CD4-positive, alpha-beta T cell treated with Interferon gamma for 1 hour (primary cell): Measurements from ENCODE around the gene KL.

ENCODE experiments used
- DNase-seq: peaks from one replicate; pipeline ENCODE4 v3.0.0-alpha.2; 2020

The KL gene

GRCh38 chr13:33087790-33088189, 71.6 kb downstream of the KL start:
- DNase-seq, result no peak

- DNase-seq, result no peak
Observed at GRCh38 chr13:33089311-33089710, 73.1 kb downstream of the KL start.

GRCh38 chr13:33090755-33091414, 74.7 kb downstream of the KL start:
- no peak for DNase-seq

- no peak for DNase-seq
Observed at GRCh38 chr13:33091415-33091774, 75.2 kb downstream of the KL start.

GRCh38 chr13:33092073-33092987, 76.1 kb downstream of the KL start:
- no peak for DNase-seq

- no peak for DNase-seq
Observed at GRCh38 chr13:33096886-33097605, 80.8 kb downstream of the KL start.

GRCh38 chr13:33099860-33100259, 83.6 kb downstream of the KL start:
- no peak for DNase-seq

GRCh38 chr13:33100886-33101285, 84.7 kb downstream of the KL start:
- no peak for DNase-seq

- no peak for DNase-seq
Observed at GRCh38 chr13:33101835-33102234, 85.6 kb downstream of the KL start.

- DNase-seq, result no peak
Observed at GRCh38 chr13:33103457-33103856, 87.2 kb downstream of the KL start.

- no peak for DNase-seq
Observed at GRCh38 chr13:33105387-33106005, 89.3 kb downstream of the KL start.

- no peak for DNase-seq
Observed at GRCh38 chr13:33106656-33107360, 90.6 kb downstream of the KL start.

GRCh38 chr13:33107361-33107760, 91.1 kb downstream of the KL start:
- DNase-seq, result no peak

GRCh38 chr13:33108620-33109019, 92.4 kb downstream of the KL start:
- DNase-seq, result no peak

GRCh38 chr13:33109271-33109697, 93.1 kb downstream of the KL start:
- no peak for DNase-seq

GRCh38 chr13:33109801-33110200, 93.6 kb downstream of the KL start:
- DNase-seq, result no peak

GRCh38 chr13:33110386-33110712, 94.1 kb downstream of the KL start:
- DNase-seq, result no peak

- DNase-seq, result no peak
Observed at GRCh38 chr13:33110713-33111413, 94.6 kb downstream of the KL start.

- no peak for DNase-seq
Observed at GRCh38 chr13:33111414-33112110, 95.3 kb downstream of the KL start.

GRCh38 chr13:33112766-33113165, 96.5 kb downstream of the KL start:
- no peak for DNase-seq

- no peak for DNase-seq
Observed at GRCh38 chr13:33114146-33114545, 97.9 kb downstream of the KL start.
